OCI-LY3 (cell line): ENCODE results near the gene ACE.

ENCODE experiments used
- H2AFZ ChIP-seq: fragments of 200-600, 300-600 bp; shearing (Covaris generic); 2 replicates; pipeline ENCODE4 v1.6.0; 2014; ENCODE audit warnings: antibody characterized with exemption, low read depth, low read length
- H3K27ac ChIP-seq: fragments of 200-600, 300-600 bp; sonication (generic); 2 replicates; pipeline ENCODE4 v1.5.1; 2014; ENCODE audit warnings: mild to moderate bottlenecking, low read length, moderate library complexity, mixed read lengths
- H3K27me3 ChIP-seq: fragments of 200-600, 300-600 bp; sonication (generic); 2 replicates; pipeline ENCODE4 v1.6.1; 2014; ENCODE audit warnings: low read depth, low read length, mixed read lengths
- H3K36me3 ChIP-seq: fragments of 200-600, 300-600 bp; sonication (generic); replicated peaks from 2 replicates; pipeline ENCODE3; 2014; ENCODE audit warnings: low read depth, low read length, mixed read lengths
- H3K4me1 ChIP-seq: fragments of 300-600, 200-600 bp; sonication (generic); 2 replicates; pipeline ENCODE4 v1.6.1; 2014; ENCODE audit warnings: low read length, mixed read lengths
- H3K4me2 ChIP-seq: fragments of 200-600, 300-600 bp; sonication (generic); 2 replicates; pipeline ENCODE4 v1.6.1; 2014; ENCODE audit warnings: low read length, mixed read lengths
- H3K4me3 ChIP-seq: fragments of 300-600, 200-600 bp; sonication (generic); 2 replicates; pipeline ENCODE4 v1.5.1; 2014; ENCODE audit warnings: antibody characterized with exemption, mild to moderate bottlenecking, low read length, moderate library complexity
- H3K79me2 ChIP-seq: fragments of 300-600, 200-600 bp; shearing (Covaris generic); 2 replicates; pipeline ENCODE4 v1.6.1; 2014; ENCODE audit warnings: mild to moderate bottlenecking, low read length, mixed read lengths
- H3K9ac ChIP-seq: fragments of 300-600, 200-600 bp; shearing (Covaris generic); 2 replicates; pipeline ENCODE4 v1.6.0; 2014; ENCODE audit warnings: mild to moderate bottlenecking, low read length, moderate library complexity
- H3K9me3 ChIP-seq: fragments of 200-600, 300-600 bp; shearing (Covaris generic); 2 replicates; pipeline ENCODE4 v1.6.1; 2014; ENCODE audit warnings: low read length, mixed read lengths; ENCODE audit not compliant: insufficient read depth
- H4K20me1 ChIP-seq: fragments of 200-600, 300-600 bp; sonication (generic); 2 replicates; pipeline ENCODE4 v1.6.1; 2016; ENCODE audit warnings: low read length, mixed read lengths; ENCODE audit not compliant: insufficient read depth
- EZH2phosphoT487 ChIP-seq: fragments of 200-600 bp; shearing (Covaris generic); IDR thresholded peaks from 2 replicates; pipeline ENCODE4 v1.6.1; 2018; ENCODE audit warnings: antibody characterized with exemption, mixed run types, low read depth
- TF ChIP-seq, protein P1 (sequence below): fragments of 200-600, 300-600 bp; sonication (generic); IDR thresholded peaks from 2 replicates; pipeline ENCODE4 v1.5.1; 2014; ENCODE audit warnings: antibody characterized with exemption, low read length, low read depth

The ACE gene

GRCh38 chr17:63494300-63494928 is 17.6 kb downstream of the ACE start:
- no peak overlapping the region for H3K4me2 ChIP-seq
- H3K79me2 ChIP-seq: no peaks in the 10 kb centered on the region
- H3K27me3 ChIP-seq: no peaks in the 10 kb centered on the region
- H3K4me3 ChIP-seq: no peak overlapping the region
- H3K27ac ChIP-seq: no peak overlapping the region
- H3K36me3 ChIP-seq: no peaks in the 10 kb centered on the region
- no peak for TF ChIP-seq EZH2phosphoT487
- TF ChIP-seq, protein P1, sequence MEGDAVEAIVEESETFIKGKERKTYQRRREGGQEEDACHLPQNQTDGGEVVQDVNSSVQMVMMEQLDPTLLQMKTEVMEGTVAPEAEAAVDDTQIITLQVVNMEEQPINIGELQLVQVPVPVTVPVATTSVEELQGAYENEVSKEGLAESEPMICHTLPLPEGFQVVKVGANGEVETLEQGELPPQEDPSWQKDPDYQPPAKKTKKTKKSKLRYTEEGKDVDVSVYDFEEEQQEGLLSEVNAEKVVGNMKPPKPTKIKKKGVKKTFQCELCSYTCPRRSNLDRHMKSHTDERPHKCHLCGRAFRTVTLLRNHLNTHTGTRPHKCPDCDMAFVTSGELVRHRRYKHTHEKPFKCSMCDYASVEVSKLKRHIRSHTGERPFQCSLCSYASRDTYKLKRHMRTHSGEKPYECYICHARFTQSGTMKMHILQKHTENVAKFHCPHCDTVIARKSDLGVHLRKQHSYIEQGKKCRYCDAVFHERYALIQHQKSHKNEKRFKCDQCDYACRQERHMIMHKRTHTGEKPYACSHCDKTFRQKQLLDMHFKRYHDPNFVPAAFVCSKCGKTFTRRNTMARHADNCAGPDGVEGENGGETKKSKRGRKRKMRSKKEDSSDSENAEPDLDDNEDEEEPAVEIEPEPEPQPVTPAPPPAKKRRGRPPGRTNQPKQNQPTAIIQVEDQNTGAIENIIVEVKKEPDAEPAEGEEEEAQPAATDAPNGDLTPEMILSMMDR: no peak
- H2AFZ ChIP-seq: no peak overlapping the region
- H3K4me1 ChIP-seq: no peaks in the 10 kb centered on the region
- H4K20me1 ChIP-seq: no peaks in the 10 kb centered on the region
- H3K9me3 ChIP-seq: no peaks in the 10 kb centered on the region
- no peak overlapping the region for H3K9ac ChIP-seq

GRCh38 chr17:63495491-63495890 is 18.6 kb downstream of the ACE start:
- no peaks in the 10 kb centered on the region for H4K20me1 ChIP-seq
- H2AFZ ChIP-seq: no peak overlapping the region
- TF ChIP-seq, protein P1: no peak
- TF ChIP-seq EZH2phosphoT487: no peak
- no peaks in the 10 kb centered on the region for H3K9me3 ChIP-seq
- H3K27me3 ChIP-seq: no peaks in the 10 kb centered on the region
- no peak overlapping the region for H3K27ac ChIP-seq
- H3K4me2 ChIP-seq: no peak overlapping the region
- H3K9ac ChIP-seq: no peak overlapping the region
- H3K79me2 ChIP-seq: no peaks in the 10 kb centered on the region
- H3K4me3 ChIP-seq: no peak overlapping the region
- no peaks in the 10 kb centered on the region for H3K4me1 ChIP-seq
- no peaks in the 10 kb centered on the region for H3K36me3 ChIP-seq

GRCh38 chr17:63496177-63496576 is 19.3 kb downstream of the ACE start:
- no peaks in the 10 kb centered on the region for H3K4me1 ChIP-seq
- no peak for TF ChIP-seq EZH2phosphoT487
- TF ChIP-seq, protein P1: no peak
- no peaks in the 10 kb centered on the region for H3K36me3 ChIP-seq

GRCh38 chr17:63496663-63497400 is 20.0 kb downstream of the ACE start:
- H4K20me1 ChIP-seq: no peaks in the 10 kb centered on the region
- H3K27me3 ChIP-seq: peaks cover 8% of the 10 kb centered on the region
- no peak overlapping the region for H2AFZ ChIP-seq
- no peak overlapping the region for H3K4me2 ChIP-seq
- H3K9ac ChIP-seq: no peak overlapping the region
- H3K9me3 ChIP-seq: no peaks in the 10 kb centered on the region
- no peaks in the 10 kb centered on the region for H3K4me1 ChIP-seq
- no peak for TF ChIP-seq EZH2phosphoT487
- TF ChIP-seq, protein P1: no peak
- no peaks in the 10 kb centered on the region for H3K79me2 ChIP-seq
- H3K4me3 ChIP-seq: no peak overlapping the region
- no peak overlapping the region for H3K27ac ChIP-seq
- no peaks in the 10 kb centered on the region for H3K36me3 ChIP-seq

More at GRCh38 chr17:63496177-63496576, 19.3 kb downstream of the ACE start:
- Histone ChIP-seq H3K4me3 (no peak overlapping the region), H3K27me3 (0 out of 2 replicates have a peak, but pooled peaks cover 2% of the 10 kb centered on the region), H3K9ac (no peak overlapping the region), H4K20me1 (no peaks in the 10 kb centered on the region), H2AFZ (no peak overlapping the region), H3K4me2 (no peak overlapping the region), H3K27ac (no peak overlapping the region), H3K9me3 (no peaks in the 10 kb centered on the region), H3K79me2 (no peaks in the 10 kb centered on the region)
